ENCODE data around the gene ELFN1.

DNA sequence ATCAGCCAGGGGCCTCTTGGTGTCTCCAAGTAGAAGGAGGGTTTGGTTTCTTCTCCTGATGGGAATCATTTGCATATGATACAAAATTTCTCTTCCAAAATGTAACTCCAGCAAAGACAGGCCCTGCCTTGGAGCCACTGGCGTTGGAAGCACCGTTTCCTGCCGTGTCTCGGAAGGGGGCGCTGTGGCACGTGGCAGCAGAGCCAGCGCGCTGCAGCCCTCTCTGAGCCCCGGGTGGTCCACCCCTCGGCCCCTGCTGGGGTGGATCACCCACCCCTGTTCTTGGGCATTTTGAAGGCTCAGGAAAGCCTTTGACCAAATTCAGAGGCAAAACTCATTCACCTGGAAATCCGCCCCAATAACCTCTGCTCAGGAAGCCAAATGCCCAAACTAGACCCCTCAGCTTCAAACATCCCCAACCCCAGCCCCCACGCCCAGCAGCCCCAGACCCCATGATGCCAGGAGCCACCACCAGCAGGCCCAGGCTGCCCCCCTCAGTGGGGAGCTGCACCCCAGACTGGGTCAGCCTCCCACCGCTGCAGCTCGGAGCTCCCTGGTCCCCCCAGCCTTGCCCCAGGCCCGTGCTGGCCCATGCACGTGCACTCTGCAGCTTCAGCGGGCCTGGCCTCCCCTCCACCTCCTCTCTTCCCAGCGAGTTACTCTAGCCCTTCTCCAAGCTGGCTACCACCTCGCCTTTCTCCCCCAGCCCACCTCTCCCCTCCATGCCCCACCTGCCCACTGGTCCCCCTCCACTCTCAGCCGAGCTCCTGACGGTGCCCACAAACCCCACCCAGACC lies 29.5 kb upstream of the ELFN1 start:
- TF ChIP-seq CTCF (IDR thresholded peaks at IDR 0.05) (no peak), POLR2A (IDR thresholded peaks at IDR 0.05) (no peak)

Measured in uterus (tissue), 2 donors.